Pons (tissue), 1 donor: ENCODE measurements around the gene SELENOM.
"Not testable (repeated sequence)": the region's sequence is repeated elsewhere in the genome, so short reads cannot be mapped to it uniquely, and the experiment has no call there.

Source experiments
- DNase-seq: peaks from one replicate; pipeline ENCODE4 v3.0.0-alpha.2; 2016; ENCODE audit warnings: low spot score

SELENOM gene

DNA sequence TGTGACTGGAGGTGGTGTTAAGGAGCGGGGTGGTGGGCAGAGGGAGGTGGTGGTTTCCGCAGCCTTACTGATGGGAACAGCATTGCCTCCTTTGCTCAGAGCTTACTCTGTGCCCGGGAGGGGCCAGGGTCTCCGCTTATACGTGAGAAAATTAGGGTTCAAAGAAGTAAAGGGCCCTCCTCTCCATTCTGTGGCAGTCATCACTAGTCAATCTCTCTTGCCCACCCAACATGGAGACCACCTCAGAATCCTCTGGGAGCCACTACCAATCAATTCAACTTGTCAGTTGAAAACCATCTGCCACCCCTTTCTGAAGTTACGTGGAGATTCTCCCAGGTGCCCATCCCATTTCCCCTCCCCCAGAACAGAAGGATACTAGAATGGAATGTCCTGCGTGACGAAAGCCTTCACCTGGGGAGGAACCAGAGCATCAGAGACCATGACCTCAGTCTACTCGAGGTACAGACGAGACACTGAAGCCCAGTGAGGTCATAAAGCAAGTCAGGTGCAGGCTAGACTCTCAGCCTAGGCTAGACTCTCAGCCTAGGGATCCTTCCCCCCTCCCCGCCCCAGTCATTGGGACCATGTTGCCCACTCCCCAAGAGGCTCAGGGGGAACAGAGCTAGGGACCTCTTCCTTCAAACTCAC is 2.0 kb downstream of the SELENOM start:
- DNase-seq = no peak

DNA sequence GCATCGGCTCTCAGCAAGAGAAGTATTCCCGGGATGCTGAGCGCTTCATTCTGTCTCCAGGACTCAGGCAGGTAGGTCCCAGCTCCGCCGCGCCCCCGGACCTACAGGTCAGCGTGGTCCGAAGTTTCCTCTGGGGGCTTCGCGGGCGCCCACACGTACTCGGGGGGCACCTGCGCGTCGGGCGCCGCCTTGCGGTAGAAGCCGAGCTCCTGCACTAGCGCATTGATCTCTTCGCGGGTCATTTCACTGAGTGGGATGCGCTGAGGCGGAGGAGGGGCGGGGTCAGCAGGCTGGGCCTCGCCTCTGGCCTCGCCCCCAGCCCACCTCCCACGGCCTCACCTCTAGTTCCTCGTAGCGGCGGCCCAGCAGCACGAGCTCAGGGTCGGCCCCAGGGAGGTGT is 2.5 kb downstream of the SELENOM start:
- DNase-seq = no peak

DNA sequence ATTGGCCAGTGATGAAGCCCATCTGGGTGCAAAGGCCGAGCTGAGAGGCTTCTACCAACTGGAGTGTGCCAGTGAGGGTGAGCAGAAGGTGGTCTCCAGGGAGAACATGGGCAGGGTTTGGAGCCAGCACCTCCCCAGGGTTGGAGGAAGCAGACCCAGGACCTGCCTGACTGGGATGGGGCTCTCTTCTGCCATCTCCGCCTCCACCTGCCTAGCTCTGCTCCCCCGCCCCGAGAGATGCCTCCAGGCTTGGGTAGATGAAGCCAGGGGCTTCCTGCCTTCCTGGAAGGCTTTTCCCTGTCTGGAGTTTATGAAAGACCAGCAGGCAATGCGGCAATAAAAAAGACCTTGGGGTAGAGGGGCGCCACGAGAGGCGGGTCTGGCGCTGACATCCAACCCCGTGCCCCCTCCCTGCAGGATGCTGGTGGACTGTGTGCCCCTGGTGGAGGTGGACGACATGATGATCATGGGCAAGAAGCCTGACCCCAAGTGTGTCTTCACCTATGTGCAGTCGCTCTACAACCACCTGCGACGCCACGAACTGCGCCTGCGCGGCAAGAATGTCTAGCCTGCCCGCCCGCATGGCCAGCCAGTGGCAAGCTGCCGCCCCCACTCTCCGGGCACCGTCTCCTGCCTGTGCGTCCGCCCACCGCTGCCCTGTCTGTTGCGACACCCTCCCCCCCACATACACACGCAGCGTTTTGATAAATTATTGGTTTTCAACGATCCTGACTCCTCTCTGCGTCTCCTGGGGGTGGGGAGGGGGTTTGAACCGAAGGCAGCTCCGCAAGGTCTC is 3.3 kb downstream of the SELENOM start:
- no peak for DNase-seq

DNA sequence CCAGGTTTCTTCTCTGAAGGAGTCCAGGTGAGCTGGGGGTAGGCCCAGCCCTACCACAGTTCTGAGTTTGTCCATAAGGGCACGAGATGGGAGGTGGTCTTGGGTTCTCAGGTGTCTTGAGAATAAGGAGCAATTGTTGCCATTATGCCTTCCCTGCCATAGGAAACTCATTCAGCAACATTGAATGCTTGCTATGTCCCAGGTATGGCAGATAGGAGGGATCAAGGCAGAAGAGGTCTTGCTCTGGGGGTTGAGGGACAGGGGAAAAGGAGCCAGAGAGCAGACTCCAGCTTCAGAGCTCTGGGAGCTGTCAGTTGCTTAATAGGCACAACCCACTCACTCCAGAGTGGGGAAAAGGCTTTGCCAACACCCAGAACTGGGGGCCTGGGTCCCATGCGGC is 4.3 kb downstream of the SELENOM start:
- DNase-seq = no peak

DNA sequence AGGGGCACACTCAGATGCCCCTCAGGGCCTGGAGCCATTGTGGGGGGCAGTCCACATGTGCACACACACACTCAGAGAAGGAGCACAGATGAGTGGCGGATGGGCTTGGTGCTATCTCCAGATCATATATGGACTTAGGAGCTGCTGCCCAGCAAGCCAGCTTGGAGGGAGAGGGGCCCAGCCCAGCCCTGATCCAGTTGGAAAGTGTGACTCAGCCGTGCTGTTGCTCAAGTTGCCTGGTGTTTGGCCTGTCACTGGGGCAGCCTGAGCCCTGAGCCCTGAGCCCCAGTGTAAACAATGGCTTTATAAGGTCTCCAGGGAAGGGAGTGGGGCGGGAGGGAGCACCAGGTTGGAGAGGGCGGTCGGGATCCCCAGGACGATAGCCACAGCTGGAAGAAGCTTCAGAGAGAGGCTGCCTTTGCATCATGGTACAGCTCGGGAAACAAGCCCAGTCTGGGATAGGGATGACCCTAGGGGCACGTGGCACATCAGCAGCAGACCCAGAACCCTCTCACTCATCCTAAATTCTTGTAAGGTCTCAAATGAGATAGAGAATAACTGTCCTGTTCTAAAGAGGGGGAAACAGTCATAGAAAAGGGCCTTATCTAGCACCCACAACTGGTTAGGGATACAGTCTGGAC is 4.8 kb downstream of the SELENOM start:
- no peak for DNase-seq

DNA sequence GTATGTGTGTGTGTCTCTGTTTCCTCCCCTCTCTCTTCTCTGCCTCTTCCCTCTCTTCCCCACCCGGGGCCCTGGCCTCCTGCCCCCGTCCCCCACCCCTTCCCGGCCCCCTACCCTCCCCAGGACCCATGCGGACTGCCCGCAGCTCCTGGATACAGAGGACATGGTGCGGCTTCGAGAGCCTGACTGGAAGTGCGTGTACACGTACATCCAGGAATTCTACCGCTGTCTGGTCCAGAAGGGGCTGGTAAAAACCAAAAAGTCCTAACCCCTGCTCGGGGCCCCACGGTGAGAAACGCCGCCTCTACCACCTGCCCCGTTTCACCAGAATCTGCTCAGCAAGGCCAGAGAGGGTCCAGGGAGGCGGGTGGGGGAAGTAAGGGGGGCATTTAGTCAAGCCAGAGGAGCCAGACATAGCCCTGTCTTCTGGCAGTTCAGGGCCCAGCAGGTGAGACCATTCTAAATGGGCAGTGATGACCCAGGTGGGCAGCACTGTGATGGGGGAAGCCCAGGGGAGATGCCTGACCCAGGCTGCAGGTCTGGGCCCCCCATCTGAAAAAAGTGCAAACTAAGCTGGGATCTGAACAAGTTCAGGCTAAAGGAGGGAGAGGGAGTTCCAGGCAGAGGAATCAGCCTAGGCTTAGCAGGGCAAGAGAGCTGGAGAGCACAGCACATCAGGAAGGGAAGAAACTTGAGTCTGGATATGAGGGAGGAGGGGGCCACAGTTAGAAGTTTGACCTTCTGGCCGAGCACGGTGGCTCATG is 6.4 kb downstream of the SELENOM start:
- DNase-seq = no peak

DNA sequence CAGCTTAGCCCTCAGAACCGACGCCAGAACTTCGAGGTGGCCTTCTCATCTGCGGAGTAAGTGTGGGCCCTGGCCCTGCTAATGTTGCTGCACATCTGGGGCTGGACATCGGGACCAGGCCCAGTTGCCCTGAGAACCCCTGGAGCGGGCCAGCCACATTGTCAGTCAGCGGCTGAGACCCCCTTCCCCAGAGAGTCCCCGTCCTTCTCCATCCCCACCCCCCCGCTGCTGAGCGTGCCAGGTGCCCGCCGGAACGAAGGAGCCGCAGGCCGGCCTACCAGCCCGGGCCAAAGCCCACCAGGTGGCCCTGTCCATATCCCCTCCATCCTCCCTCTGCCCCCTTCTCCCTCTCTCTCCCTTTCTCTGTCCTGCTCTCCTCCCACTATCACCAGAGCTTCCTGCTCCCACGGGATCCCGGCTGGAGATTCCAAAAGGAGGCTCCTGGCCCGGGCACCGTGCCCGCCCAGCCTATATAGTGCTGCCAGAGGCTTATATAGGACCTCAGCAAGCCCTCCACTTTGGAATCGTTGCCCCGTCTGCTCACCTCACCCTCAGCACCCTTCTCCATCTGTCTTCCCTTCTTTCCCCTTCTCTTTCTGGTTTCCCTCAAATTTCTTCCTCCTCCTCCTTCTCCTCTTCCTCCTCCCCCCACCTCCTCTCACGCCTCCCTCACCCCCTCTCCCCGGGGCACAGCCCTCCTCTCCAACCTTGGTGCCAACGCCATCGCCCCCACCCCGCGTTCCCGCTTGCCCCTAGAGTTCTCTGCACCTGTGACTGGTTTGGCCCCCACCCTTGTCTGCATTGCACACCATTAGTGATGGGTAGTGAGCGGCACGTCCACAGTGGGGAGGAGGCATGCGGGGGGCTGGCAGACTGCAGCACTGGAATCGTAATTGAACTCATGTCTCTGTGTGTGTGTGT is 7.3 kb downstream of the SELENOM start:
- no peak for DNase-seq

DNA sequence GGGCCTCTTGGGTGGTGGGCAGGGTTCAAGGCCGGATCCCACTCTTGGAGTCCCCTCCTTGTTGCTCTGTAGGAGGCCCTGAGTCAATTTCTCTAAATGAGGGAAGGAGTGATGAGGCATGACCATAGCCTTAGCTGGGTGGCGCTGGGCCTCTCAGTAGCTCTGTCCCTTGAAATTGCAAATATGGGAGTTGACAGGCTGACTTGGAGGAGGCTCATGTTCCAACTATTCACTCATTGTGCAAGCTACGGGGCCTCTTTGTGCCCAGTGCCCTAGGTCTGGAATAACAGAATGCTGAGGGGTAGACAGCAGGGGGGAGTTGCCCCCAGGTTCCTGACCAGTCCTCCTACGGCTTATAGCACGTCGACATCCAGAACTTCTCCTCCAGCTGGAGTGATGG is 8.0 kb downstream of the SELENOM start:
- DNase-seq = no peak

DNA sequence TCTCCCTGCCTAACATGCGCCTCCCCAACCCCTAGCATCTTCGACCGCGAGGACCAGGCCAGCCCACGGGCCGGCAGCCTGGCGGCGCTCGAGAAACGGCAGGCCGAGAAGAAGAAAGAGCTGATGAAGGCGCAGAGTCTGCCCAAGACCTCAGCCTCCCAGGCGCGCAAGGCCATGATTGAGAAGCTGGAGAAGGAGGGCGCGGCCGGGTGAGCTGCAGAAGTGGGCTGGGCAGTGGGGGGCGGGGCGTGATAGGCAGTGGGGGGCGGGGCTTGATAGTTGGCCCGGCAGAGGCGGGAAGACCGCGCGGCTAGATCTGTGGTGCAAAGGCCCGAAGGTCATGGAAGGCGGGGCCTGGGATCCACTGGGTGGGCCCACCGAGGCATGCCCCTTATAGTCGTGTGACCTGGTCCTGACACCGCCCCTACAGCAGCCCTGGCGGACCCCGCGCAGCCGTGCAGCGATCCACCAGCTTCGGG is 8.7 kb downstream of the SELENOM start:
- DNase-seq = no peak

DNA sequence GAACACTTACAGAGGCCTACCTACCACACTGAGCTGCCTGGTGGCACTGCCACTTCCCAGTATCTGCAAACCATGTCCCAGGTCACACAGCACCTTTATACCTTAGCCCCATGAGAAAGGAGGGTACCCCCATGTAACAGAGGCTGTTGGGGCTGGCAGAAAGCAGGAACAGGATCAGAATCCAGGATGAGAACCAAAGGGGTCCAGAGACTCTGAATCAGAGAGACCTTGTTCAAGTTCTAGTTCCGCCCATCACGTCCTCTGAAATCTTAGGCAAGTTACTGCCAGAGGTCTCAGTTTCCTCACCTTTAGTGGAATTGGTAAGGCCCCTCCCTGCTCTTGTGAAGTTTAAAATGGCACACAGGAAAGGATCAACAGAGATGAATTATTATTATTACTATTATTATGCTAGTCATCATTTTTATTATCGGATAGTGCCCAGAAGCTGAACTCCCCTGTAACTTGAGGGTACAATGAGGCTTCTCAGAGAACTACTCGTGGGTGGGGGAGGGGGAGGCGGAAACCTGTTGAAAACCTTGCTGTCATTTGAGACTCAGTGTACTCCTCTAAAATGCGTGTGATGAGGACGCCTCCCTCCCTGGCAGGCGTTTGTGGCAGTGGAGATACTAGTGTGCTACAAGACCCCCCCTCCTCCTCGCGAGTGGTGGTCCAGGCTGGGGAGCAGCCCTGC is 9.3 kb downstream of the SELENOM start:
- no peak for DNase-seq

DNA sequence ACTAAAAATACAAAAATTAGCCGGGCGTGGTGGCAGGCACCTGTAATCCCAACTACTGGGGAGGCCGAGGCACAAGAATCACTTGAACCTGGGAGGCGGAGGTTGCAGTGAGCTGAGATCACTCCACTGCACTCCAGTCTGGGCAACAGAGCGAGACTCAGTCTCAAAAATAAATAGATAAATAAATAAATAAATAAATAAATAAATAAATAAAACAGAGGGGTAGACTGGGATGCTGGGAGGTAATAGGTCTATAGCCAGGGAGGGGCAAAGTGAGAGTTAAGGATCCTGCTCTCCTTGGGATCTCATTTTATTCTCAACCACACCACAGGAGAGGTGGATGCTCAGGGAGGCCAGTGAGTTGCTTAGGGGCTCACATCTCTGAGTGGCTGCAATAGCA is 9.8 kb downstream of the SELENOM start:
- DNase-seq = not testable (repeated sequence)

DNA sequence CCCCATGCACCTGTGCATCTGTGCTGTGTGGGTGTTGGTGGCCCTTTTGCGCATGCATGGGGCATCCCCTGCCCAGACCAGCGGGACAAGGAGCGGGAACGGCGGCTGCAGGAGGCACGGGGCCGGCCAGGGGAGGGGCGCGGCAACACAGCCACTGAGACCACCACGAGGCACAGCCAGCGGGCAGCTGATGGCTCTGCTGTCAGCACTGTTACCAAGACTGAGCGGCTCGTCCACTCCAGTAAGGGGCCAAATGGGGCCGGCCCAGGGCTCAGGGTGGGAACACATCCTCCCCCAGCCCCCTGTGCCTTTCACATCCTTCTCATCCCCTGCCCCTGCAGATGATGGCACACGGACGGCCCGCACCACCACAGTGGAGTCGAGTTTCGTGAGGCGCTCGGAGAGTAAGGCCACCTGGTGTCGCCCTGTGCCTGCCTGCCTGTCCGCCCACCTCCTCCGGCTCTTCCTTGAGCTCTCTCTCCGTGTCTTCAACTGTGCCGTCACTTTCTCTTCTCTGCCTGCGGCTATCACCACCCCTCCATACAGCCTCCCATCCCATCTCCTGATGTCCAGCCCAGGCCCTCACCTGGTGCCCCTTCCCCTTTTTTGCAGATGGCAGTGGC is 10.6 kb downstream of the SELENOM start:
- DNase-seq = no peak

DNA sequence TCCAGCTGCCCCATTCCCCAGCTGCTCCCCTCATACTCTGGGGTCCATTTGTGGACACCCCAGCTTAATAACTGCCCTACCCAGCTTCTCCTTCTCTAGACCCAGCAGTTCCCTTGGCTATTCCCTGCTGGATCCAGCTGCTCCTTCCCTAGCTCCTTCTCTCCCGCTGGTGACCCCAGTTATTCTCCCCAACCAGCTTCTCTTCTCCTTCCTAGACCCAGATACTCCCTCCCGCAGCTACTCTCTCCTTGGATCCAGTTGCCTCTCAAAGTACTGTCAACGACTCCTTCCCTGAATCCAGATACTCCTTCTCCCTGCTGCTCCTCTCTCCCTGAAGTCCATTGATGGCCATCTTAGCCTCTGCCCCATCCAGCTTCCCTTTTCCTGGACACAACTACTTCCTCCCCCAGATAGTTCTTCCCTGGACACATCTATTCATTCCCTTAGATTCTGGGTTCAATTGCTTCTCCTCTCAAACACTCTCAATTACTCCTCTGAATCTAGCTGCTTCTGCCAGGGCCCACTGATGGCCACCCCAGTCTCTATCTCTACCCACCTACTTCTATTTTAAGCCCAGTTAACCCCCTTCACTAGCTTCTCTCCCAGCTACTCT is 11.6 kb downstream of the SELENOM start:
- no peak for DNase-seq

DNA sequence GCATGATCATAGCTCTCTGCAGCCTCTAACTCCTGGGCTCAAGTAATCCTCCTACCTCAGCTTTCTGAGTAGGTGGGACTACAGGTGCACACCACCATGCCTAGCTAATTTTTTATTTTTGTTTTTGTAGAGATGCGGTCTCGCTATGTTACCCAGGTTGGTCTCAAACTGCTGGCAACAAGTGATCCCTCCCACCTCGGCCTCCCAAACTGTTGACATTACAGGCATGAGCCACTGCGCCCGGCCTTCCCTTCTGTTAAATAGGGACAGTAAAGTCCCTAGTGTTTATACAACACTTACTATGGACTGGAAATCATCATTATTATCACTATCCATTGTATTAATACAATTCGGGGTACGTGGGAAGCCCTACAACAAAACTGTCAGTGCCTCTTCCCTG is 12.6 kb downstream of the SELENOM start:
- DNase-seq = no peak

DNA sequence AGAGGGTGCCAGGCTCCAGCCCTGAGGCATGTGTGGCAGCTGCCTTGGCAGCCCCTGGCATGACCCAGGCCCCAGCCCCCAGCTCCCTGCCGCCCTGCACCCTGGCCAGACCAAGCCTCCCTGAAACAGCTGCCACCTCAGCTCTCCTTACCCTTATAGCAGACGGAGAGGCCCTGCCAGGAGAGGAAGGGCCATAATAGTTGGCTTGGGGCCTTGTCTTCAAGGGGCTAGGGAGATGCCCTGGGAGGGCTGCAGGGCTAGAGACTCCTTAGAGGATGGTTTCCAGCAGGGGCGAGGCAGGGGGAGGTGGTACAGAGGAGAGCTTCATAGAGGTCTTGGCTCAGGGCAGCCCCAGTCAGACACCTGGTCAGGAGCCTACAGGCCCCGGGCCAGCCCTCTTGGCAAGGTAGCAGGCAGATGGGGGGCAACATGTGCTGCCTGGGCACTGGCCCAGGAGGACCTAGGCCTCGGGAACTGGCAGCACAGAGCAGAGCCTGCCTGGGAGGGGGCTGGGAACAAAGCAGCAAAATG is 13.3 kb downstream of the SELENOM start:
- peak; percentile 43 for DNase-seq

DNA sequence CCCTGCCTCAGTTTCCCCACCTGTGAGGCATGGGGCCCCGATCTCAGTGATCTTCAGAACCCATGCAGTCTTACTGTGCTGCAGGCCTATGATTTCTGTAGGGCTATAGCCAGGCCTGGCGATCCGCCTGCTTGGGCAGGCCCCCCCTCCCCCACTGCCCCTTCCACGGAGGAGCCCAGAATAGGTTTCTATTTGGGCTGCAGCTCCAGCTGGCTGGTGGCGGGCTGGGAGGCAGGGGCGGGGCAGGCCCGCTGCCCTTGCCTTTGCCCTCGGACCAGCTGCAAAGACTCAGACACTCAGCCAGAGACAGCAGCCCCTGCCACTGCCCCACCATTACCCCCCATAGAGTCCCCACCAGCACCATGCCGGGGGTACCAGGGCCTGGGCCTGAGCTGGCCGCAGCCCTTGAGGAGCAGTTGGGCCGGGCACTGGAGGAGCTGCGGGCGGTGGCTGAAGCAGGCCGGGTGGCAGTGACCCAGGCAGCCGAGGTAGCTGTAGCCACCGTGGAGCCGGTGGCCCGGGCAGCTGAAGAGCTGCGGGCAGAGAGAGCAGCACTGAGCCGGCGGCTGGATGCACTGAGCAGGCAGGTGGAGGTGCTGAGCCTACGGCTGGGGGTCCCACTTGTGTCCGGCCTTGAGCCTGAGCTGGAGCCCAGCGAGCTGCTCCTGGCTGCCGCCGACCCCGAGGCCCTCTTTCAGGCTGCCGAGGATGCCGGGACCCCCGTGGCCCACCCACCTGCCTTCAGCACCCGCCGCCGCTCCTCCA is 14.1 kb downstream of the SELENOM start:
- DNase-seq = no peak

DNA sequence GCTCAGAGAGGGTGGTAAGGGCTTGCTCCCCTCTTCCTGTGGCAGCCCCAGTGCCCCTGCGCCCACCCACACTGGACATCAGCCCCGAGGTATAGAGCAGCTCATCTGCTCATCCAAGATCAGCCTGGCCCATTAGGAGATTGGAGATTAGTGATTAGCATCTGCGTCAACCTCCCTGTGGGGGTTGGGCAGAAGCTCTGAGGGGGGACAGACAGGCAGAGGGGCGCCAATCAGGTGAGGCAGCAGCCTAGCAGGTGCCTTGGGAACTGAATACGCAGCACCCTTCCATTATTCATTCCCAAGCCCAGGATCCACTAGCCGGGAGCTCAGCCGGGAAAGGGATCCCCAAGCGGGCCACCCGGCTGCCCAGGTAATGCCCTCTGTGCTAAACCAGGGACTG is 15.2 kb downstream of the SELENOM start:
- no peak for DNase-seq

DNA sequence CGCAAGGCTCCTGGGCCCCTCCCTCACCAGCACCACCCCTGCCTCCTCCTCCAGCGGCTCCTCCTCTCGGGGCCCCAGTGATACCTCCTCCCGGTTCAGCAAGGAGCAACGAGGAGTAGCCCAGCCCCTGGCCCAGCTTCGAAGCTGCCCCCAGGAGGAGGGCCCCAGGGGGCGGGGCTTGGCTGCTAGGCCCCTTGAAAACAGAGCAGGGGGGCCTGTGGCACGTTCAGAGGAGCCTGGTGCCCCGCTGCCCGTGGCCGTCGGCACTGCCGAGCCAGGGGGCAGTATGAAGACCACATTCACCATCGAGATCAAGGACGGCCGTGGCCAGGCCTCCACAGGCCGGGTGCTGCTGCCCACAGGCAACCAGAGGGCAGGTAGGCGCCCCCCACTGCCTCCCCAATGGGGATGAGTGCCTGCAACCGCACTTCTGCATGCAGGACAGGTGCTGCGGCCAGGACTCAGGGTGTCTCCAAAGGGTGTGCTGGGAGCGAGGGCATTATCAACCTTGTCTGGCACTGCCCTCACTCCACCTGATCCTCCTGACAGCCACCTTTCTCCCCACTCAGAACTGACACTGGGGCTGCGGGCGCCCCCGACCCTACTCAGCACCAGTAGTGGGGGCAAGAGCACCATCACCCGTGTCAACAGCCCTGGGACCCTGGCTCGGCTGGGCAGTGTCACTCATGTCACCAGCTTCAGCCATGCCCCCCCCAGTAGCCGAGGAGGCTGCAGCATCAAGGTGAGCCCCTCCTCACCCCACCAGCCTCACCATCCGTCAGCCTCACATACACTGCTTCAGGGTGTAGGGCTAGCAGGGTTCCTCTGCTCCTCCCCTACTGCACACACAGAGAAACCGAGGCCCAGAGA is 16.0 kb downstream of the SELENOM start:
- DNase-seq = no peak
